DOHH2 (cell line): Measurements from ENCODE around the gene PHF23.

Experiments used
- EZH2phosphoT487 ChIP-seq: fragments of 200-600 bp; sonication (generic); IDR thresholded peaks from 2 replicates; pipeline ENCODE4 v1.6.1; 2017; ENCODE audit warnings: borderline replicate concordance, mild to moderate bottlenecking, antibody characterized with exemption, low read length, moderate library complexity, mixed read lengths
- TF ChIP-seq, protein P1 (sequence below): fragments of 200-600 bp; sonication (generic); IDR thresholded peaks from one replicate; pipeline ENCODE4 v1.5.1; 2014; ENCODE audit warnings: antibody characterized with exemption, mild to moderate bottlenecking, low read depth, low read length; ENCODE audit not compliant: poor library complexity, severe bottlenecking

DNA sequence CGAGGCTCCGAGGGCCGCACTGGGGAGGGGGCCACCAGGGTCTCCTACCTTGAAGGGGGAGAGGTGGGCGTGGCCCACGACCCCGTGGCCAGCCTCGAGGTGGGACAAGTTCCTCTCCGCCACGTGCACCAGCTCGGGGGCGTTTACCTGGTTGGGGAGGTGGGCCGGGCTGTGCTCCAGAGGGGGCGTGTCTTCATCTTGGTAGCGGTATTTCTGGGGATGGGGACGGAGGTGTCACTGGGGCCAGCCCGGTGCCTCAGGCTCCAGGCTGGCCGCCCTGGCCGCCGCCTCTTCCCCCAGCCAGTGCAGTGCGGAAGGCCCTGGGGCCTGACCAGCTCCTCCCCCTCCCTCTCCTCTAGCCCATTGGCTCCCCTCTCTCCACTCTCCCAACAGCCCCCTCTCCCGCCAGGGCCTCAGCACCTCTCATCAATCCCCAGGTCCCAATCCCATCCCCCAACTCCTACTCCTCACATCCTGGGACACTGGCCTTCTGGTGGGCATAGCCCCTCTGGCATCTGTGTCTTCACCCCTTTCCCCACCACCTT is 31.2 kb downstream of the PHF23 start:
- TF ChIP-seq, protein P1, sequence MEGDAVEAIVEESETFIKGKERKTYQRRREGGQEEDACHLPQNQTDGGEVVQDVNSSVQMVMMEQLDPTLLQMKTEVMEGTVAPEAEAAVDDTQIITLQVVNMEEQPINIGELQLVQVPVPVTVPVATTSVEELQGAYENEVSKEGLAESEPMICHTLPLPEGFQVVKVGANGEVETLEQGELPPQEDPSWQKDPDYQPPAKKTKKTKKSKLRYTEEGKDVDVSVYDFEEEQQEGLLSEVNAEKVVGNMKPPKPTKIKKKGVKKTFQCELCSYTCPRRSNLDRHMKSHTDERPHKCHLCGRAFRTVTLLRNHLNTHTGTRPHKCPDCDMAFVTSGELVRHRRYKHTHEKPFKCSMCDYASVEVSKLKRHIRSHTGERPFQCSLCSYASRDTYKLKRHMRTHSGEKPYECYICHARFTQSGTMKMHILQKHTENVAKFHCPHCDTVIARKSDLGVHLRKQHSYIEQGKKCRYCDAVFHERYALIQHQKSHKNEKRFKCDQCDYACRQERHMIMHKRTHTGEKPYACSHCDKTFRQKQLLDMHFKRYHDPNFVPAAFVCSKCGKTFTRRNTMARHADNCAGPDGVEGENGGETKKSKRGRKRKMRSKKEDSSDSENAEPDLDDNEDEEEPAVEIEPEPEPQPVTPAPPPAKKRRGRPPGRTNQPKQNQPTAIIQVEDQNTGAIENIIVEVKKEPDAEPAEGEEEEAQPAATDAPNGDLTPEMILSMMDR, result no peak
- TF ChIP-seq EZH2phosphoT487, result no peak
